ENCODE results near the gene NPAS2. TPM values are rescaled to one million over a fixed set of nuclear protein-coding genes. Genes with fewer than 3 reads are reported as not detected.

NPAS2 gene
- total and polyA plus RNA-seq, 12 donors: 4.7 to 51.3 (median 17.6) TPM

DNA sequence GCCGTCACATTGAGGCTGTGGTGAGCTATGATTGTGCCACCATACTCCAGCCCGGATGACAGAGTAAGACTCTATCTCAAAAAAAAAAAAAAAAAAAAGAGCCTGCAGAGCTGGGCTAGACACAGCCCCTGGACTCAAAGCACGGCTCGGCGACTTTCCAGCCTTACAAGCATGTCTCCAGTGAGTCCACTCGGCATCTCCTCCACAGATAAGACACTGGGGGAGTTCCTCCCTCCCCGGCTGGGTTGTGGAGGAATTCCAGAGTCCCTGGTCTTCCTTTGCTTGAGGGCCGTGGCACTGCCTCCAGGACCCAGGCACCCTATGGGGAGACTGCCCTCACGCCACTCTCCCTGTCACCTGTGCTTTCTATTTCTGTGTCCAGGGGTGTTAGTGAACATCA, 151.3 kb downstream of the NPAS2 start:
- H3K4me1 ChIP-seq (replicated peaks in 1 of 2): no peaks in the 10 kb centered on the region
- intact Hi-C loops (cut with DNase I): loop anchor here (10.0 kb wide), 2 partner anchors 76 to 146 kb away; partner anchors contain the start of gene NPAS2 (in 1 of the 2)
- TF ChIP-seq, protein P1, sequence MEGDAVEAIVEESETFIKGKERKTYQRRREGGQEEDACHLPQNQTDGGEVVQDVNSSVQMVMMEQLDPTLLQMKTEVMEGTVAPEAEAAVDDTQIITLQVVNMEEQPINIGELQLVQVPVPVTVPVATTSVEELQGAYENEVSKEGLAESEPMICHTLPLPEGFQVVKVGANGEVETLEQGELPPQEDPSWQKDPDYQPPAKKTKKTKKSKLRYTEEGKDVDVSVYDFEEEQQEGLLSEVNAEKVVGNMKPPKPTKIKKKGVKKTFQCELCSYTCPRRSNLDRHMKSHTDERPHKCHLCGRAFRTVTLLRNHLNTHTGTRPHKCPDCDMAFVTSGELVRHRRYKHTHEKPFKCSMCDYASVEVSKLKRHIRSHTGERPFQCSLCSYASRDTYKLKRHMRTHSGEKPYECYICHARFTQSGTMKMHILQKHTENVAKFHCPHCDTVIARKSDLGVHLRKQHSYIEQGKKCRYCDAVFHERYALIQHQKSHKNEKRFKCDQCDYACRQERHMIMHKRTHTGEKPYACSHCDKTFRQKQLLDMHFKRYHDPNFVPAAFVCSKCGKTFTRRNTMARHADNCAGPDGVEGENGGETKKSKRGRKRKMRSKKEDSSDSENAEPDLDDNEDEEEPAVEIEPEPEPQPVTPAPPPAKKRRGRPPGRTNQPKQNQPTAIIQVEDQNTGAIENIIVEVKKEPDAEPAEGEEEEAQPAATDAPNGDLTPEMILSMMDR (IDR thresholded peaks at IDR 0.05): no peak
- no peak overlapping the region for H3K27ac ChIP-seq
- no peak overlapping the region for H3K4me3 ChIP-seq
- H3K9me3 ChIP-seq (replicated peaks in 1 of 3): no peaks in the 10 kb centered on the region
- H3K27me3 ChIP-seq: no peaks in the 10 kb centered on the region
- no peaks in the 10 kb centered on the region for H3K36me3 ChIP-seq (replicated peaks in 1 of 2)
- DNase-seq: no peak
- WGBS, 4 donors: 89 to 95% (median 94%) methylated on average over 8 to 9 of the region's 9 CpGs

DNA sequence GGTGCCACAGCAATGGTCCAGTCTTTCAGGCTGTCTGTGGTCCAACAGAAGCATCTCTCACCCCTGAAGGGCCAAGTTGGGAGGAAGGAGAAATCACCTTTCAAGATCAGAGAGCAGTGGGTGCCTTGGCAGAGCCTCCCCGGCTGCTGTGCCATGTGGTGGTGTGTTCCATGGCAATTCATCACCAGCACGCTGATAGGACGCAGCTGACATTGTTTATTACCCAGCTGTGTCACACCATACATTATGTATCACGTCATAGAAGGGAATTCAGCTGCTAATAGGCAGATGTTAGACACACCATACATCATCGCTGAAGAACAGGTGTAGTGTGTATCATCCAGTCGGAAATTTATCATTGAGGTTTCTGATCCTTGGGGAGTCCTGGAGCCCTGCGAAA, 152.5 kb downstream of the NPAS2 start:
- 90 to 94% (median 92%) methylated on average over 7 of the region's 7 CpGs for WGBS, 4 donors
- Histone ChIP-seq H3K9me3 (replicated peaks in 1 of 3) (no peaks in the 10 kb centered on the region), H3K4me1 (replicated peaks in 1 of 2) (no peaks in the 10 kb centered on the region), H3K4me3 (no peak overlapping the region), H3K36me3 (replicated peaks in 1 of 2) (no peaks in the 10 kb centered on the region), H3K27me3 (no peaks in the 10 kb centered on the region), H3K27ac (no peak overlapping the region)
- DNase-seq: no peak
- intact Hi-C loops (cut with DNase I): loop anchor here (10.0 kb wide), 2 partner anchors 78 to 148 kb away; partner anchors contain the start of gene NPAS2 (in 1 of the 2)
- TF ChIP-seq POLR2A (IDR thresholded peaks at IDR 0.05): no peak
- TF ChIP-seq, protein P1 (IDR thresholded peaks at IDR 0.05): no peak

DNA sequence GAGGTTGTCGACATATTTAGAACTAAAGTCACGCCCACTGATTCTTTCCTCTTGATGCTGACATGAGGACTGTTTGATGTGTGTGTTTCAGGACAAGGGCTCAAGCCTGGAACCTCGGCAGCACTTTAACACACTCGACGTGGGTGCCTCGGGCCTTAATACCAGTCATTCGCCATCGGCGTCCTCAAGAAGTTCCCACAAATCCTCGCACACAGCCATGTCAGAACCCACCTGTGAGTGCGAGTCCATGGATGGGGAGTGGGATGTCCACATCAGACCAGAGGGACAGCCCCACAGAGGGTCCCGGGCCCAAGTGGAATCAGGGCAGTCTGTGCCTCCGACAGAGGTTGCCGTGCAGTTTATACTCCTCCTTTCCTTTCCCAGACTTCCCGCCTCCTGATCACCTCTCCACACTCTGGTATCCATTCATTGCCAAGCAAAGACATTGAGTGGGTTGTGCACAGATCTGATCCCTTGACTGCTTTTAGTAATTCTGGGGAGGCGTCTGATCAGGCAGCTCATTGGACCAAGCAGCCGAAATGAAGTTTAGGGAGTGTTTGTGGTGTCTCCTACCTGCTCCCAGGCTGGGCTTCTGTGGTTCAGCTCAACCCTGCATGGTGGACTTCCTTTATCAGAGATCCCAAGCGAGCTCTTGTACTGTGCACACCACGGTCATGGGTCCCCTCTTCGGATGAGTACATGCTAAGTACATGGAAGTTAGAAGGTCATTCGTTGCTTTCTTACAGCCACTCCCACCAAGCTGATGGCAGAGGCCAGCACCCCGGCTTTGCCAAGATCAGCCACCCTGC, 155.0 kb downstream of the NPAS2 start:
- intact Hi-C loops (cut with DNase I): loop anchor here (10.0 kb wide), 2 partner anchors 80 to 150 kb away; partner anchors contain the start of gene NPAS2 (in 1 of the 2)
- Histone ChIP-seq H3K27me3 (no peaks in the 10 kb centered on the region), H3K9me3 (replicated peaks in 1 of 3) (no peaks in the 10 kb centered on the region), H3K4me1 (replicated peaks in 1 of 2) (no peaks in the 10 kb centered on the region), H3K27ac (no peak overlapping the region), H3K4me3 (no peak overlapping the region), H3K36me3 (replicated peaks in 1 of 2) (no peaks in the 10 kb centered on the region)
- TF ChIP-seq, protein P1 (IDR thresholded peaks at IDR 0.05): no peak
- TF ChIP-seq POLR2A (IDR thresholded peaks at IDR 0.05): no peak
- DNase-seq: no peak
- 92 to 97% (median 95%) methylated on average over 16 to 22 of the region's 22 CpGs for WGBS, 4 donors

DNA sequence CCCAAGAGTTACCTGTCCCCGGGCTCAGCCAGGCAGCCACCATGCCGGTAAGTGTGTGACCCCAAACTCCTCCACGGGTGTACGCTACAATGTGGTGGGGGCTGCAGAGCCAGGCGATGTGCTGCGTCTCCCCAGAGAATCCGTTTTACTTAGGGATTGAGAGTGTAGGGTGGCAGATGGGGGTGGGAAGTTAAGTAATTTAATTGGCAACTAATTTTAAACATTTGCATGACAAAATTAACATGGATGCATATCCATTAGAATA, 155.5 kb downstream of the NPAS2 start:
- Histone ChIP-seq H3K9me3 (replicated peaks in 1 of 3) (no peaks in the 10 kb centered on the region), H3K27ac (no peak overlapping the region), H3K36me3 (replicated peaks in 1 of 2) (no peaks in the 10 kb centered on the region), H3K4me3 (no peak overlapping the region), H3K27me3 (no peaks in the 10 kb centered on the region), H3K4me1 (replicated peaks in 1 of 2) (no peaks in the 10 kb centered on the region)
- no peak for DNase-seq
- 92 to 100% (median 93%) methylated on average over 4 to 7 of the region's 7 CpGs for WGBS, 4 donors
- TF ChIP-seq POLR2A (IDR thresholded peaks at IDR 0.05): no peak
- TF ChIP-seq, protein P1 (IDR thresholded peaks at IDR 0.05): no peak
- intact Hi-C loops (cut with DNase I): loop anchor here (10.0 kb wide), 2 partner anchors 81 to 151 kb away; partner anchors contain the start of gene NPAS2 (in 1 of the 2)

Data from adrenal gland (tissue), 12 donors.